Mucosa of rectum (tissue), 2 donors: Measurements from ENCODE around the gene TPI1.

ENCODE experiments used
- H3K27ac ChIP-seq, 2 donors: one replicate each; pipeline ENCODE4 v1.7.0; 2013; ENCODE audit warnings: inconsistent platforms in 2 of 2, low read depth in 2 of 2, low read length in 2 of 2
- H3K27me3 ChIP-seq, 2 donors: one replicate each; pipeline ENCODE4 v1.7.0; 2013; ENCODE audit warnings: low read length in 2 of 2; ENCODE audit not compliant: control insufficient read depth in 2 of 2, insufficient read depth in 2 of 2
- H3K36me3 ChIP-seq, 2 donors: one replicate each; pipeline ENCODE4 v1.7.0; 2013; ENCODE audit warnings: low read length in 2 of 2; ENCODE audit not compliant: control insufficient read depth in 2 of 2, insufficient read depth in 2 of 2
- H3K4me1 ChIP-seq, 2 donors: one replicate each; pipeline ENCODE4 v1.7.0; 2013; ENCODE audit warnings: low read length in 2 of 2, mild to moderate bottlenecking in 1 of 2; ENCODE audit not compliant: control insufficient read depth in 2 of 2, insufficient read depth in 2 of 2
- H3K4me3 ChIP-seq, 2 donors: one replicate each; pipeline ENCODE4 v1.7.0; 2013; ENCODE audit warnings: low read length in 2 of 2
- H3K9ac ChIP-seq, 2 donors: one replicate each; pipeline ENCODE4 v1.7.0; 2013; ENCODE audit warnings: low read length in 2 of 2, low read depth in 1 of 2, mild to moderate bottlenecking in 1 of 2
- H3K9me3 ChIP-seq, 2 donors: one replicate each; pipeline ENCODE4 v1.7.0; 2013; ENCODE audit warnings: low read length in 2 of 2; ENCODE audit not compliant: control insufficient read depth in 2 of 2
- donor health status: healthy.
- donor health status: Normal muscosa, but diverticular disease.

TPI1 gene

DNA sequence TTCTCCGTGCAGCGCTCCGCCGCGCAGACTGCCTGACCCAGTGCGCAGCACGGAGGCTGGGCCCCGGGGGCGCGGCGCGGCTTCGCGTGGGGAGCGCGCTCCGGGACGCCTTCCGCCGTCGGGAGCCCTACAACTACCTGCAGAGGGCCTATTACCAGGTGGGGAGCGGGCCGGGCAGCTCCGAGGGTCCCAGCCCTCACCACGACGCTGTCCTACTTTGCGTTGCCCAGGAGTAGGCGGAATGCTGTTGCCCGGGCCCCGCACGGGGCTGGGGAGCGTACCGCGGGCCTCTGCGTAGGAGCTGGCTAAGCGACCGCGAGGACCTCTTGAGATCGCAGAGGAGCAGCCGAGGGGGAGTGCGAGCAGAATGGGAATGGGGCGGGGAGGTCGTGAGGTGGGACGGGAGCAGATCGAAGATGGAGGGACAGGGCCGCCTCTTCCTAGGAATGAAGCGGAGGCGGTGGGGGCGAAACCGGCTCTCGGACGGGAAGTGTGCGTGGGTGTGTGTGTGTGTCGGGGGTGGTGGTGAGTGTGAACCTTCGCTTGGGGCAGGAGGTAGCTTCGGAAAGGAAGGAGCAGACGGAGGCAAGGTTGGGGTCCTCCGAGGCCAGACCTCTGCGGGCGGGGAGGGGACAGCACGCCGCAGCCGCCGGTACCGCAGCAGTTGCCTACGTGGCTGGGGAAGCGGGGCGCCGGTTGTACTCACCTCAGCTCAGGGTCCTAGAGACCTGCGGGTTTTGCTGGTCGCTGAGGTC, 38.4 kb upstream of the TPI1 start:
- Histone ChIP-seq H3K27me3 (peaks cover 27 to 31% of the 10 kb centered on the region in 2 donors), H3K4me1 (peaks cover 11 to 12% of the 10 kb centered on the region in 2 donors), H3K9ac (peak overlapping the region; percentile 44 to 79)

DNA sequence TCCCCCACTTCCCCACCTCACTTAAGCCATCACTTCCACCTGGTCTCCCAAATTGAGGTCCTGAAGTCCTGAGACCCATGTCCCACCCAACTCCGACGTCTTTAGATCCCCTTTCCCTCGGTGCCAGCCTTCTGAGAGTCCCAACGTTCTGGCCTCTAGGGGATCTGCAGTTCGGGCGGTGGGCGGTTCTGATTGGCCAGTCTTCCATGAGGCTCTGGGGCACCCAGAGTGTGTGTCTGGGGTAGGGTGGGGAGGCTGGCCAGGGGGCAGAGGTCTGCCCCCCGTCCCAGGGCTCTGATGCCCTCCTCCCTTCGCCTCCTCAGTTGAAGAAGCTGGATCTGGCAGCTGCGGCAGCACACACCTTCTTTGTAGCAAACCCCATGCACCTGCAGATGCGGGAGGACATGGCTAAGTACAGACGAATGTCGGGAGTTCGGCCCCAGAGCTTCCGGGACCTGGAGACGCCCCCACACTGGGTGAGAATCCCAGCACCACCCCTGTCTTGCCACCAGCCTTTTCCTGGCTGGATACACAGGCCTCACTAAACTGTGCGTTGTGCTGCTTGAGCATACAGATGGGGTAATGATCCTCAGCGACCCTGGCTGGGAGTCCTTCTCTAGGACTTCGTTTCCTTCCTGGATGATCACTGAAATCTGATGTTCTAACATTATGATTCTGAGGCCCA, 37.7 kb upstream of the TPI1 start:
- Histone ChIP-seq H3K9ac (peak overlapping the region in 1 of 2 donors; percentile 44), H3K4me1 (peaks cover 11 to 12% of the 10 kb centered on the region in 2 donors), H3K36me3 (peaks cover 0 to 3% of the 10 kb centered on the region in 2 donors), H3K27ac (peak overlapping the region; percentile 34 to 65), H3K9me3 (no peaks in the 10 kb centered on the region), H3K27me3 (peaks cover 25 to 27% of the 10 kb centered on the region in 2 donors), H3K4me3 (peak overlapping the region; percentile 76 to 78)

More for the DNA sequence above, 38.4 kb upstream of the TPI1 start:
- Histone ChIP-seq H3K36me3 (peaks cover 0 to 3% of the 10 kb centered on the region in 2 donors), H3K4me3 (peak overlapping the region; percentile 76 to 78), H3K27ac (peak overlapping the region; percentile 34 to 65), H3K9me3 (no peaks in the 10 kb centered on the region)

- Histone ChIP-seq H3K9me3 (no peaks in the 10 kb centered on the region), H3K36me3 (peaks cover 0 to 3% of the 10 kb centered on the region in 2 donors), H3K4me3 (no peak overlapping the region), H3K27me3 (peaks cover 20 to 25% of the 10 kb centered on the region in 2 donors), H3K4me1 (peaks cover 10% of the 10 kb centered on the region in 2 donors), H3K9ac (no peak overlapping the region), H3K27ac (no peak overlapping the region)
Measured at GRCh38 chr12:6830286-6830890, 36.9 kb upstream of the TPI1 start.

DNA sequence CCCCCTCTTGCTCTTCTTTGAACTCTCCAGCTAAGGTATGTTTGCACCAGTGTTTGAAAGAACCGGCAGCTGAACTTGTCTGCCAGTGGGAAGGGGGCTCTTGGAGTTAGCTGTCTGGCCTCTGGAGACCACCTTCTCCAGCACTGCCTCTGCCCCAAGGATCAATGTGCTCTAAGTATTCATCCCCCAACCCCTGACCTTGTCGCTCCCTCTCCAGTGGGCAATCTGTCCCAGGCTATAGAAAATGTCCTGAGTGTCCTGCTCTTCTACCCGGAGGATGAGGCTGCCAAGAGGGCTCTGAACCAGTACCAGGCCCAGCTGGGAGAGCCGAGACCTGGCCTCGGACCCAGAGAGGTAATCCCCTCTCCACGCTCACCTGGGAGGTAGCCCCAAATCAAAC, 36.3 kb upstream of the TPI1 start:
- H3K27me3 ChIP-seq: peaks cover 18 to 23% of the 10 kb centered on the region in 2 donors
- no peak overlapping the region for H3K4me3 ChIP-seq
- no peak overlapping the region for H3K27ac ChIP-seq
- peaks cover 0 to 3% of the 10 kb centered on the region in 2 donors for H3K36me3 ChIP-seq
- no peaks in the 10 kb centered on the region for H3K9me3 ChIP-seq
- peaks cover 9 to 11% of the 10 kb centered on the region in 2 donors for H3K4me1 ChIP-seq
- H3K9ac ChIP-seq: no peak overlapping the region

- H3K9ac ChIP-seq: no peak overlapping the region
- H3K27ac ChIP-seq: no peak overlapping the region
- H3K27me3 ChIP-seq: peaks cover 18 to 19% of the 10 kb centered on the region in 2 donors
- no peak overlapping the region for H3K4me3 ChIP-seq
- peaks cover 9 to 11% of the 10 kb centered on the region in 2 donors for H3K4me1 ChIP-seq
- peaks cover 0 to 3% of the 10 kb centered on the region in 2 donors for H3K36me3 ChIP-seq
- no peaks in the 10 kb centered on the region for H3K9me3 ChIP-seq
Measured at GRCh38 chr12:6831450-6831995, 35.8 kb upstream of the TPI1 start.

GRCh38 chr12:6832125-6832524, 35.2 kb upstream of the TPI1 start:
- Histone ChIP-seq H3K4me3 (no peak overlapping the region), H3K4me1 (peaks cover 9 to 11% of the 10 kb centered on the region in 2 donors), H3K9ac (no peak overlapping the region), H3K27me3 (peaks cover 18 to 19% of the 10 kb centered on the region in 2 donors), H3K27ac (no peak overlapping the region), H3K36me3 (peaks cover 0 to 3% of the 10 kb centered on the region in 2 donors), H3K9me3 (no peaks in the 10 kb centered on the region)

- H3K36me3 ChIP-seq: peaks cover 0 to 3% of the 10 kb centered on the region in 2 donors
- no peak overlapping the region for H3K27ac ChIP-seq
- peaks cover 14 to 16% of the 10 kb centered on the region in 2 donors for H3K27me3 ChIP-seq
- H3K4me3 ChIP-seq: no peak overlapping the region
- no peaks in the 10 kb centered on the region for H3K9me3 ChIP-seq
- no peak overlapping the region for H3K9ac ChIP-seq
- H3K4me1 ChIP-seq: peaks cover 6 to 9% of the 10 kb centered on the region in 2 donors
Measured at GRCh38 chr12:6833189-6833890, 34.0 kb upstream of the TPI1 start.

- Histone ChIP-seq H3K27ac (no peak overlapping the region), H3K4me1 (peaks cover 2 to 7% of the 10 kb centered on the region in 2 donors), H3K4me3 (no peak overlapping the region), H3K9ac (no peak overlapping the region), H3K27me3 (peaks cover 9% of the 10 kb centered on the region in 2 donors), H3K36me3 (peaks cover 0 to 3% of the 10 kb centered on the region in 2 donors), H3K9me3 (no peaks in the 10 kb centered on the region)
Measured at GRCh38 chr12:6834254-6834653, 33.1 kb upstream of the TPI1 start.

DNA sequence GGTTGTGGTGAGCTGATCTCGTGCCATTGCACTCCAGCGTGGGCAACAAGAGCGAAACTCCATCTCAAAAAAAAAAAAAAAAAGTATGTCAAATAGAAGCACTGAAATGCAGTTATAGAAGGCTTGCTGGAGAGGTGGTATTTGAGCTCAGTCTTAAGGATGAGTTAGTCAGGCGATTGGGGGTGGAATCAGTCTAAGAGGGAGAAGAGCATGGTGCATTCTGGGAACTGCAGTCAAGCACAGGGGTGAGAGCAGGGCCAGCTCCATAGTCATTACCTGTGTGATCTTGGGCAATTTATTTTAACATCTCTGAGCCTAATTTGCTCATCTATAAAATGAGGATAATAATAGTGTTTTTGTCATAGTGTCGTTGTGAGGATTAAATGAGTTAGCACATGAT, 32.5 kb upstream of the TPI1 start:
- peaks cover 1 to 2% of the 10 kb centered on the region in 2 donors for H3K4me1 ChIP-seq
- H3K4me3 ChIP-seq: no peak overlapping the region
- peaks cover 3 to 6% of the 10 kb centered on the region in 2 donors for H3K27me3 ChIP-seq
- H3K27ac ChIP-seq: no peak overlapping the region
- peaks cover 0 to 3% of the 10 kb centered on the region in 2 donors for H3K36me3 ChIP-seq
- no peaks in the 10 kb centered on the region for H3K9me3 ChIP-seq
- H3K9ac ChIP-seq: no peak overlapping the region
